Measurements from ENCODE around the gene SS18L1.
"Not testable (repeated sequence)": the region's sequence is repeated elsewhere in the genome, so short reads cannot be mapped to it uniquely, and the experiment has no call there.

SS18L1 gene, protein sequence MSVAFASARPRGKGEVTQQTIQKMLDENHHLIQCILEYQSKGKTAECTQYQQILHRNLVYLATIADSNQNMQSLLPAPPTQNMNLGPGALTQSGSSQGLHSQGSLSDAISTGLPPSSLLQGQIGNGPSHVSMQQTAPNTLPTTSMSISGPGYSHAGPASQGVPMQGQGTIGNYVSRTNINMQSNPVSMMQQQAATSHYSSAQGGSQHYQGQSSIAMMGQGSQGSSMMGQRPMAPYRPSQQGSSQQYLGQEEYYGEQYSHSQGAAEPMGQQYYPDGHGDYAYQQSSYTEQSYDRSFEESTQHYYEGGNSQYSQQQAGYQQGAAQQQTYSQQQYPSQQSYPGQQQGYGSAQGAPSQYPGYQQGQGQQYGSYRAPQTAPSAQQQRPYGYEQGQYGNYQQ

DNA sequence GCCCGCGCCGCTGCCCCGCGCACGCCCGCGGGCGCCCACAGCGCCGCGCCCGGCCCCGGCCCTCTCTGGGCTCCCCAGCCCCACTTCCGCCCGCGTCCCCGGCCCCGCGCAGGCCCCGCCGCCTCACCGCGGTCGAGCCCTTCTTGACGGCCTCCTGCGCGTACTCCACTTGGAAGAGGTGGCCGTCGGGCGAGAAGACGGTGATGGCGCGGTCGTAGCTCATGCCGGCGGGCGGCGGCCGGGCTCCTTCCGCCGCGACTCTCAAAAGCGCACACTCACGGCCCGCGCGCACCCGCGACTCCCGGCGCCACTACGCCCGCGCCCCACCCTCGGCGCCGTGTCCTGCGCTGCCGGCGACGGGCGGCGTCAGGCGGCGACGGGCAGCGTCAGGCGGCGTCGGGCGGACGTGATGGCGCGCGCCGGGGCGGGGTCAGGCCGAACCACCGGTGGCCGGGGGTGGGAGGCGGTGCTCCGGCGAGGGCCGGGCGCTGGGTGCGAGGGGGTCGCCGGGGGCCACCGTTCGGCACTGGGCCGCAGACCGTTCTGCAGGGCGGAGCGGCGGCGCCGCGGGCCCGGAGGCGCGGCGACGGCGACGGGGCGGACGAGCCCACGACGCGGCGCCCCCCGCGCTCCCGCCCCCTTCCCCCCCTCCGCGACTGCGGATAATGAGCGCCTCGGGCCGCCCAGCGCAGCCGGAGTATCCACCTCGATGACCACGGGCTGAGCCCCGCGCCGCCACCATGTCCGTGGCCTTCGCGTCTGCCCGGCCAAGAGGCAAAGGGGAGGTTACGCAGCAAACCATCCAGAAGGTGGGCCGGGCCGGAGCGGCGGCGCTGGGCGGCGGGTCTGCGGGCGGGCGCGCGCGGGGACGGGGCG lies at the start of gene SS18L1, which contains the start of gene PSMA7:
TSS of gene SS18L1 (plus strand) at position 689 of the 876 bp plus-strand sequence. CDS start at position 741, 52 bp downstream.
TSS of gene PSMA7 (minus strand) at position 314 of the 876 bp plus-strand sequence. CDS start at position 223, 91 bp downstream.
- DNase-seq (ENCODE audit: low read depth in 1 of 2, low spot score in 1 of 2): peak; percentile 75 to 82

DNA sequence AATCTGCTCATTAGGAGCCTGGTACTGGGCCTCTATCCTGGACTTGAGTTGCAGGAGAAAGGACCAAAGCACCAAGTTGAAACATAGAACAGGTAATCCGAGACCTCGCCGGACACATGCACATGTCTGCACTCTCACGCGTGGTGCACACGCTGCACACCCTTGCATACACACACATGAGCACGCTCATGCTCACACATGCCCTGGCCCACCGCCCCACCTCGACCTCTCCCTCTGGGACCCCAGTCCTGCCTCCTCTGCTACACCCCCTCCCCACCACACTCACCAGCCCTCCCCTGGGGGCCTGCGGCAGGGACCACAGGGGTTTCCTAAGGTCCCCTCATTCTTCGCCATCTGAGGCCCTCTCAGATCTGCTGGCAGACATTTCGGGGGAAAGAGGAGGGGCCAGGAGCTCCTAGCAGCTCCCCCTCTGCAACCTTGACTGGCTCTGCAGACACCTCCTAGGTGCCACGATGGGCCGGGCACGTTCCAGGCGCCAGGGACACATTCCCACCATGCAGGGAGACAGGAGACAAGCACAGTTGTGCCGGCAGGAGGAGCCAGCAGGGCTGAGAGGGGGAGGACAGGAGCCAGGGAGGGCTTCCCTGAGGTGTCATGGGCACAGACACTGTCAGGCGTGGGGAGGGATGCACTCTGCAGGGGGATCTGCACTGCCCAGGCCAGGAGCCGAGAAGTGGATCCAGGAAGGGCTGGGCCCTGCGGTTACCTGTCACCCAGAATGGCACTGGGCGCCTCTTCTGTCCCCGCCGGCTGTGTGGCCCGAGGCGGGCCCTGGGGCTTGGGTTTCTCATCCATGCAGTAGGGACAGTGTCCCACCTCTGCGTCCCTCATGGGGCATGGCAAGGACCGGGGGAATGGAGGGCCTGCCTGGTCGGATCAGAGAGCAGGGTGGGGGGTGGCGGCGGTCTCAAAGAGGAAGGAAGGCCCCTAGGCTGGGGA lies 46.9 kb upstream of the SS18L1 start:
- no peak for DNase-seq (ENCODE audit: low read depth in 1 of 2, low spot score in 1 of 2)

DNA sequence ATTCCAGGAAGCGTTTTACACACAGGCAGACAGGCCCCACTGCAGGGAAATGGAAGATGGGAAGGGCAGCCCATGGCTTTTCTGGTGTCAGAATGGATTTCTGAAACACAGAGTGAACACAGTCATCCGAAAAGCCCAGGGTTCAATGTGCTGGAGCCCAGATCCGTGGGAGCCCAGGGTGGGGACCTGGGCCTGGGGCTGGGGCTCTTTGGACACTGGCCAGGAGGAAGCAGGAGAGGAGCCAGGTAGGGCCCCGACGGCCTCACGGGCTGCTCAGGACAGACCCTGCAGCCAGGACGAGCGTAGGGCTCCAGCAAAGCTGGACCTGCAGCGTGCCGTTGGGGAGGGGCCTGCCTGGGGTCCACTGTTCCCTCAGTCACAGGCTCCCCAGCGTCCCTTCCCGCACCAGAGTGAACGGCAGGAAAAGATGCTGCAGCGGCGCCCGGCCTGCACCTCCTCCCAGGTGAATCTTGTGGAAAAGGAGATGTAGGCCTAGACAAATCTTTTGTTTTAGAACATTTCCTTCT lies 45.6 kb upstream of the SS18L1 start:
- DNase-seq (ENCODE audit: low read depth in 1 of 2, low spot score in 1 of 2): no peak

DNA sequence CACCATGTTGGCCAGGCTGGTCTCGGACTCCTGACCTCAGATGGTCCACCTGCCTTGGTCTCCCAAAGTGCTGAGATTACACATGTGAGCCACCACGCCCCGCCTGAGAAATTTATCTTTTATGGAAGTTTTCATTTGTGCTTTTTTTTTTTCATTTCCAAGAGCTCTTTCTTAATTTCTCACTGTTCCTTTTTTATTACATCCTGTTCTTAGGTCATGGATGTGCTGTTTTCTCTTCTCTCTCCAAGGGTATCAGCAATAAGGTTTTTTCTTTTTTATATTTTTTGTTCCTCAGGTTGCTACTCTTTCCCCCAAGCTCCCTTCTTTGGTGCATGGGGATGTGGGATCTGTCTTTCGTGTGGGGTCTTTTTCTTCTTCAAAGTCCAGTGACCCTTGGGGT lies 42.5 kb upstream of the SS18L1 start:
- no peak for DNase-seq (ENCODE audit: low read depth in 1 of 2, low spot score in 1 of 2)

DNA sequence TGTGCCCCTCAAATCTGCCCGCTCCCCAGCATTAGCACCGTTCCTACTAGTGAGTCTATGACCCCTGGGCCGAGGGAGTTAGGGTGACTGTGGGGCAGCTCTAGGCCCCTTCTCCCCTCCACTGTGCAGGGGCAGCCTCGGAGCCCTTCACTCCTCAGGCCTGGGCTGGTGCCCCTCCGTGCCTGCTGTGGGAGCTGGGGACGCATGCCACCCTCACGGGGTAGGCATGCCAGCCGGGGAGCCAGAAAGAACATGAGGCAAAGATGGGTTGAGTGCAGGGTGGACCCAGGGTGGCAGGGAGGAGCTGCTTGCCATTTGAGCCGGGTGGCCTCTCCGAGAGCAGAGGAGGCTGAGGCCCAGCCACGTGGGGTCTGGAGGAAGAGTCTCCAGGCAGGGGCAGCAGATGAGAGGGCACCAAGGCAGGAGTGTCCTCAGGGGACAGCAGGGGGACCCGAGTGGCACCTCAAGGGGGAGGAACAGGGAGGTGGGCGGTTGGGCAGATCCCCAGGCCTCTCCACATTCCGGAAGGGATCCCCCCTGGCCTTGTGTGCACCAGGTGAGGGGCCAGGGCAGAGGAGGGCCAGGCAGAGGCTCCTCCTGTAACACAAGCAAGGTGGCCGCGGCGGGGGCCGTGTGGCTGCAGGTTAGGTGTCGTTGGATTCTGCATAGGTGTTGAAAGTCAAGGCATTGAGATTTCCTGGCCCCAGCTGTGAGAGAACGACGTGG lies 39.9 kb upstream of the SS18L1 start:
- no peak for DNase-seq (ENCODE audit: low read depth in 1 of 2, low spot score in 1 of 2)

DNA sequence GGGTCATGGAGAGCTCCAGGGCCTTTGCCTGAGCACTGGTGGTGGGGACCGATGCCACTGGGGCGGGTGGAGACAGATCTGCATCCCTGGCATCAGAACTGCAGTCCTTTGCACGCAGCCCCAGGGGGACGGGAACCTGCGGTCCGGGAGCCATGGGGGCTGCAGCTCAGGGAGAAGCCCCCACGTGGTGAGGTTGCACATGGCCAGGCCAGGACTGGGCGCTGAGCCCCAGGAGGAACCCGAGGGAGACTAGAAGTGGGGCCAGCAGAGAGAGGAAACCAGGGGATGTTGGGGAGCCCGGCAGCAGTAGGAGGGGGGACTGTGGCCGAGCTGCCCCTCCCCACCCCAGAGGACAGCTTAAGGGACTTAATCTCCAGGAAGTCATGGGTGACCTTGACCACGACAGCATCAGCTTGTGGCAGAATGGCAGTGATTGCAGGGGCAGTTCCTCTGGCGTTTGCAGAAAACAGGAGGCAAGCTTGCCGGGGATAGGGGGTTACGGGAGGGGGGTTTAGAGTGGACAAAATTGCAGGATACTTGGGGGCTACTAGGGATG lies 39.3 kb upstream of the SS18L1 start:
- no peak for DNase-seq (ENCODE audit: low read depth in 1 of 2, low spot score in 1 of 2)

DNA sequence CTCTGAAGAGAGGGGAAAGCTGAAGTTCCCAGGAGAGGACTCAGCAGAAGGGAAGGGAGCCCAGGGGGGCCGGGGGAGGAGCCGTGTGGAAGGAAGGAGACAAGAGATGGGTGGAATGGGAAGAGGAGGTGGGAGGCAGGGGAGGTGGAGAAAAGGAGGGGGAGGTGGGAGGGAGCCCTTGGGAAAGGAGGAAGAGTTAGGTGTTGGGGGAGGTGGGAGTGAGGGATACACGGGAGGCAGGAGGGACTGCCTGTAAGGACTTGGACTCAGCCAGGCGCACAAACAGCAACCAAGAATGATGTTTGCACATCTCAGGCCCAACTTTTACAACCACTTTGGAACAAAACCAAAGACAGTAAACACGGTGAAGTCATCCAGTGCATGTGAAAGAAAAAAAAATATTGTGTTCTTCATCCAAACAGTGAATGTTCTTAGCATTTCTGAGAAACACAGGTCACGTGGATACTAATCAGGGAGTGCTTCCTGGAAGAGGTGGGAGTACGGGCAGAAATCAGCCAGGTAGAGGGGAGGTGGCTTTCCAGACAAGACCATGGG lies 38.7 kb upstream of the SS18L1 start:
- no peak for DNase-seq (ENCODE audit: low read depth in 1 of 2, low spot score in 1 of 2)

DNA sequence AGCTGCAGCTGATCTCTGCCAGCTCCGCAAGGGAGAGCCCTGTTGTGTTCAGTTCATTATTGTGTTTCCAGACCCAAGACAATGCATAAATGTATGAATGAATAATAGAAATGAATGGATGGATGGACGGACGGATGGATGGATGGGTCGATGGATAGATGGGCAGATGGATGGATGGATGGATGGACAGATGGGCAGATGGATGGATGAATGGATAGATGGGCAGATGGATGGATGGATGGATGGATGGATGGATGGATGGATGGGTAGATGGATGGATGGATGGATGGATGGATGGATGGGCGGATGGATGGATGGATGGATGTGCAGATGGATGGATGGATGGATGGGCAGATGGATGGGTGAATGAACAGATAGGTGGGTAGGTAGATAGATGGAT lies 38.0 kb upstream of the SS18L1 start:
- no peak for DNase-seq (ENCODE audit: low read depth in 1 of 2, low spot score in 1 of 2)

DNA sequence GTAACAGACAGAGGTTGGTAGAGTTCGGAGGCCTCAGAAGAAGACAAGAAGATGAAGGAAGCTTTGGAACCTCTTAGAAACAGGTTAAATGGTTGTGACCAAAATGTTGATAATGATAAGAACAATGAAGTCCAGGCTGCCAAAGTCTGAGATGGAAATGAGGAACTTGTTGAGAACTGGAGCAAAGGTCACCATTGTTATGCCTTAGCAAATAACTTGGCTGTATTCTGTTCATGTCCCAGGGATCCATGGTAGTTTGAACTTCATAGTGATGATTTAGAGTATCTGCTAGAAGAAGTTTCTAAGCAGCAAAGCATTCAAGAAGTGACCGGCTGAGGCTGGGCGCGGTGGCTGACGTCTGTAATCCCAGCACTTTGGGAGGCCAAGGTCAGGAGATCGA lies 32.4 kb upstream of the SS18L1 start:
- no peak for DNase-seq (ENCODE audit: low read depth in 1 of 2, low spot score in 1 of 2)

DNA sequence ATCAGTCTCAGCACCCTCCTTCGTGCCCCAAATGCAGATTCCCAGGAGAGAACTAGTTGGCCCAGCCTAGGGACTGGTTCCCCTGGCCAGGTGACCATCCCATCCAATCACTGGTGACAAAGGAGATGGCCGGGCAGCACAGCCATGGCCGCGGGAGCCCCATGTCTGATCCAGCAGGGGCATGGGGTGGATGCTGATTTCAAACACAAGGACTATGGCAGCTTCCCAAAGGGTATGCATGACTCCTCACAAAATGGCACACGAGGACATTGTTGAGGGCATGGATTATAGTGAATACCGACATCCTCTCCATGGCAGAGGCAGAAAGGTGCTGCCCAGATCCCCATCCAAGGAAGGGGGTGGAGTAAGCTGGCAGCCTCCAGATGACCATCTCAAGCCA lies 31.2 kb upstream of the SS18L1 start:
- DNase-seq (ENCODE audit: low read depth in 1 of 2, low spot score in 1 of 2): no peak

DNA sequence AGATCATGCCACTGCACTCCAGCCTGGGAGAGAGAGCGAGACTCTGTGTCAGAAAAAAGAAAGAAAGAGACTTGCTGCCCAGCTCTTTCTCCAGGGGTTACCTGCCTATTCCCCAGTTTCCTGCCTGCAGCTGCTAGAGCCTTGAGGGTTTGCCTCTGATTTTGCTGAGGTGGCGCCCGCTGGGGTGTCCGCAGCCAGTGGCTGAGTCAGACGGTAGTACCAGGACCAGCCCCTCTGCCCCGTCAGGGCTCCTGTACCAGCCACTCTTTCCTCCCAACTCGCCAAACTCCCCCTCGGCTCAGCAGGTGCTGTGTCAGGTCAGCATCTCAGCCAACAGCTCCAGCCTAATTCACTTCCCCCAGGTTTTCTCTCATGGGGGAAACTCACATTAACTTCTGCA lies 28.7 kb upstream of the SS18L1 start:
- no peak for DNase-seq (ENCODE audit: low read depth in 1 of 2, low spot score in 1 of 2)

DNA sequence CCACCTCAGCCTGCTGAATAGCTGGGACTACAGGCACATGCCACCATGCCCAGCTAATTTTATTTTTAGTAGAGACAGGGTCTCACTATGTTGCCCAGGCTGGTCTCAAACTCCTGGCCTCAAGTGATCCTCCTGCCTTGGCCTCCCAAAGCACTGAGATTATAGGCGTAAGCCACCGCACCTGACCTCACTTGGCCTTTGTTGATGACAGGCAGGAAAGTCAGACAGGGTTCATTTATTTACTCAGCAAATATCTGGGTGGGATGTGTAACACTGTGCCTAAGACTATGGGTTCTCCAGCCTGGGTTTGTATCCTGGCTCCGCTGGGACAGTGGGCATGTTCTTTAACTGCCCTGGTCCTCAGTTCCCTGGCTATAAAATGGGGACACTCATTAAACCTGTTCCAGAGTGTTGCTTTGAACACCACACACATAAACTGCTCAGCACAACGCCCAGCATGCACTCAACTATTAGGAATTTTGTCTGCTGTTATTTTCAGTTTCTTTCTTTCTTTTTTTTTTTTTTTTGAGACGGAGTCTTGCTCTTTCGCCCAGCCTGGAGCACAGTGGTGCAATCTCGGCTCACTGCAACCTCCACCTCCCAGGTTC lies 27.7 kb upstream of the SS18L1 start:
- not testable (repeated sequence) for DNase-seq (ENCODE audit: low read depth in 1 of 2, low spot score in 1 of 2)

DNA sequence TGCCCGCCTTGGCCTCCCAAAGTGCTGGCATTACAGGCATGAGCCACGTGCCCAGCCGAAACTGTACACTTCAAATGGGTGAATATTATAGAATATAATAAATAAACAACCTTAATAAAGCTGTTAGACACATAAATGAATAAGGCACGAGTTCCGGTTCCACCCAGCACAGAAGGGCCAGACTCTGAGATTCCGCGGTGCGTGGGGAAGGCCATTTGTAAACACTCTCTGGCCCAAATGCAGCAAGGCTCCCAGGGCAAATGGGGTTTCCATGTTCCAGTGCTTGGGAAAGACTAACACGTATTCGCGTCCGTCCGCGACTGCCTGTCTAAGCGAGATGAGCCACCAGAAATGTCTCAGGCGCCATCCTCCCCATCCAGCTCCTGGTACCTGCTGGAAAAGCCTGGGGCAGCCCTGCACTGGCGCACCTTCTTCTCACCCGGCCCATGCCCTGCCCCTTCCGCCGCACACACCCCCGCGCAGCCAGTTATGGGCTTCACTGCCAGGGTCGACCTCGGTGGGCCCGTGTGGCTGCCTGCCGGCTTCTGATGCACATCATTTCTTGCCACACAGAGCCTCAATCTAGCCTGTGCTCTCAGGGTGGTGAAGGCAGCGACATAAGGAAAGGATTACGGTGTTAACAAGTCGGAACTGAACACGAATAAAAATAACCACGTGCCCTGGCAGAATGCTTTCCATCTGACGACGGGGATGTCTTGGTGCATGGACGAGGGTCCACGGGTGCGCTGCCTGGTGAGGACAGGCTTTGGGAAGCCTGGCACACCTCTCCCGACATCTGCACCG lies 26.8 kb upstream of the SS18L1 start:
- DNase-seq (ENCODE audit: low read depth in 1 of 2, low spot score in 1 of 2): no peak

DNA sequence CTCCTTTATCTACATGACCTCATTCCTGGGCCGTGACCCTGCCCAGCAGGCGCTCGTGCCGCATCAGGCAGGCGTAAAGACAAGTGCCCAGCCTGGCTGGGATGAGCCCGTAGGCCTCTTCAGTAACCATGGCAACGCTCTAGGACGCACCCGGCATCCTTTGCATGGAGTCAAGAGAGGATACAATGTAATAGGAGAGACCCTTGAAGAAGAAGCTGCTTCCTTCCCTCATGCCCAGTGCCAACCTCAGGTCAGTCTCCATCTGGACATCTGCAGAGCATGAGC lies 26.3 kb upstream of the SS18L1 start:
- DNase-seq (ENCODE audit: low read depth in 1 of 2, low spot score in 1 of 2): no peak

DNA sequence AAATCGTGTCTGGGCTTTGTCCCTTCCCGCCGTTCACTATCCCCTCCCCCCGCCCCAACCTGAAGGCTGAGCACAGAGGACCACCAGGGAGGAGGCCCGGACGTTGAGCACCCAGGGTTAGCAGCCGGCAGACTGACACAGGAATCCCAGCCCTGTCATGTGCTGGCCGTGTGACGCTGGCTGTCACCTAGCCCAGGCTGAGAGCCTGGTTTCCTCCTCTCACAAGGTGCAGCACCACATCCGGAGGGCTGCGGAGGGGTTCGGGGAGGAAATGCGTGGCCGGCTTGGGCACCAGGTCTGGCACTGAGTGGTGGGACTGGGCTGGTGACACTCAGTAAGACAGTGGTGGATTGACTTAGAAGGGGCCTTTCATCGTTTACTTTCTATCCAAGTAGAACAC lies 25.9 kb upstream of the SS18L1 start:
- peak in 1 of 2 donors; percentile 55 for DNase-seq (ENCODE audit: low read depth in 1 of 2, low spot score in 1 of 2)

DNA sequence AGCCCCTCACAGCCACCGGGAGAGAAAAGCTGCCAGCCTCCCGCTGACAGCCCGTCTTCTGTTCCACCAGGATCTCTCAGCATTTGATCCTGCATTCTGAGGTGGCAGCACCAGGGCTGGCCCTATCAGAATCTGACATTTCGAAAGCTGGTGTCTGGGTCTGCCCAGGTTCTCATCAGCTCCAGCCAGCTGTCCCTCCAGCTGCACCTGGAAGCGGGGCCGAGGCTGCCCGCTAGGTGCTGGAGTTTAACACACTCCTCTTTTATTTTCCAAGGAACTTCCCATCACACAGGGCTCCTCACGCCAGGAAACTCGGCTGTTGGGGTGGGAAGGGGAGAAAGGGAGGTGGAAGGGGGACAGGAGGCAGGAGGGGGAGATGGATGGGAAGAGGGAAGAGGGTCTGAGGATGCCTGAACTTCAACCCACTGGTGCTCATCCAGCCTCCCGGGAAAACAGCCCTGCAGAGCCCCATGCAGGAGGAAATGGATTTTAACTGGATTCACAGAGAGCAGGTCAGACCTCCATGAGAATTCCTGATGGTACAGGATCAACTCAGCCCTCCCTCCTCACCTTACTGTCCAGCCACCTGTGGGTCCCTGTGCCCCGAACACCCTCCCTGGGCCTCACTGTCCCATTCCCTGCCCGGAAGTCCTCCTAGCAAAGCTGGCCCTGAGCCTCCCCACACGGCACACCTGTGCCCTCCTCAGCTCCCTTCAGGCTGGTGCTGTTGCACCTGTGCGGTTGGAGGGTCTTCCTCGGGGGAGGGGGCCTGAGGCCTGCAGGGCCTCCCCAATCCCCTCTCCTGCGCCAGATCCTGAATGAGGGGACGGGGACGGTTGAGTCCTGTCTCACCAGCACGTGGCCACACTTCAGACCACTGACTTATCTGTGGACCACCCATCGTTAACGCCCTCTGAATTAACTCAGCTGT lies 25.2 kb upstream of the SS18L1 start:
- DNase-seq (ENCODE audit: low read depth in 1 of 2, low spot score in 1 of 2): no peak

DNA sequence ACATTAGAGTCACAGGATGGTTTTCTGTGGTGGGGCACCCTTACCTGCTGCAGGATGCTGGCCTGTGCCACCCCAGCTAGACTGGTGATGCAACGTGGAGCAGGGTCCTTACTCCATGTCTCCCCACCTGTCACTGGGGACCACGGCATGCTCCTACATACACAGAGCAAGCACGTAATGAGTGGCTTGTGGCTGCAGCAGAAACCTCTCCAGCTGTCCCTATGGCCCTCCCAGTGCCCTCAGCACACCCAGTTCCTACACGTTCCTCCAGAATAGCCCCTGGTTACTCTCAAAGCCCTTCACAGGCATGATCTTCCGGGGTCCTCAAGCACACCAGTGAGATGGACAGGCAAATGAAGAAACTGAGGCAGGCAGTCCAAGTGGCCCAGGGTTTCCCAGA lies 24.5 kb upstream of the SS18L1 start:
- no peak for DNase-seq (ENCODE audit: low read depth in 1 of 2, low spot score in 1 of 2)
